Liver (tissue), 9 donors: ENCODE measurements around the gene CUBN. TPM values are rescaled to one million over a fixed set of nuclear protein-coding genes. Genes with fewer than 3 reads are reported as not detected.

Source experiments
- DNase-seq: peaks from one replicate; pipeline ENCODE4 v3.0.0-alpha.2; 2017; ENCODE audit warnings: low spot score
- H3K27ac ChIP-seq, 2 donors: one replicate each; pipeline ENCODE4 v1.7.0; 2013; ENCODE audit warnings: inconsistent platforms in 2 of 2, low read length in 2 of 2, control low read depth in 1 of 2, low read depth in 1 of 2, mild to moderate bottlenecking in 1 of 2
- H3K27me3 ChIP-seq, 4 donors: one replicate each; pipeline versions ENCODE4 v1.6.1 to v1.7.0; 2013; ENCODE audit warnings: low read length in 3 of 4, inconsistent platforms in 1 of 4, mild to moderate bottlenecking in 1 of 4, moderate library complexity in 1 of 4; ENCODE audit not compliant: control insufficient read depth in 4 of 4, insufficient read depth in 4 of 4
- H3K36me3 ChIP-seq, 4 donors: one replicate each; pipeline versions ENCODE4 v1.6.1 to v1.7.0; 2013; ENCODE audit warnings: low read length in 3 of 4, mild to moderate bottlenecking in 3 of 4, low read depth in 1 of 4, moderate library complexity in 1 of 4; ENCODE audit not compliant: control insufficient read depth in 4 of 4, insufficient read depth in 3 of 4
- H3K4me1 ChIP-seq, 4 donors: one replicate each; pipeline versions ENCODE4 v1.6.1 to v1.7.0; 2013; ENCODE audit warnings: low read length in 3 of 4, mild to moderate bottlenecking in 3 of 4, moderate library complexity in 1 of 4; ENCODE audit not compliant: control insufficient read depth in 4 of 4, insufficient read depth in 4 of 4
- H3K4me3 ChIP-seq, 3 donors: one replicate each; pipeline versions ENCODE4 v1.6.1 to v1.7.0; 2013; ENCODE audit warnings: low read length in 3 of 3, control low read depth in 1 of 3, low read depth in 1 of 3, mild to moderate bottlenecking in 1 of 3
- H3K9ac ChIP-seq, 2 donors: one replicate each; pipeline ENCODE4 v1.7.0; 2013; ENCODE audit warnings: low read length in 2 of 2, mild to moderate bottlenecking in 2 of 2, moderate library complexity in 2 of 2, control low read depth in 1 of 2, low read depth in 1 of 2
- H3K9me3 ChIP-seq, 4 donors: one replicate each; pipeline versions ENCODE4 v1.6.1 to v1.7.0; 2013; ENCODE audit warnings: low read length in 3 of 4; ENCODE audit not compliant: control insufficient read depth in 4 of 4
- CTCF ChIP-seq: fragments of 150-350 bp; IDR thresholded peaks from 2 replicates; pipeline ENCODE4 v1.5.1; 2017; ENCODE audit warnings: improper control_type of control experiment, low read depth, low read length; ENCODE audit not compliant: missing input control
- EGR1 ChIP-seq, 2 donors: IDR thresholded peaks; 2 replicates each; pipeline ENCODE4 v1.6.1; 2016 to 2018; ENCODE audit warnings: antibody characterized with exemption in 2 of 2, low read depth in 2 of 2
- FOXA2 ChIP-seq: IDR thresholded peaks from 2 replicates; pipeline ENCODE4 v1.6.1; 2016; ENCODE audit warnings: antibody characterized with exemption
- GABPA ChIP-seq, 2 donors: IDR thresholded peaks in 1 of 2; conservative IDR thresholded peaks in 1 of 2; 2 replicates each; pipeline ENCODE4 v1.6.1; 2016; ENCODE audit warnings: antibody characterized with exemption in 2 of 2, mild to moderate bottlenecking in 1 of 2, moderate library complexity in 1 of 2
- HNF4A ChIP-seq, 2 donors: conservative IDR thresholded peaks; 2 replicates each; pipeline ENCODE4 v1.6.1; 2016; ENCODE audit warnings: antibody characterized with exemption in 2 of 2, mild to moderate bottlenecking in 2 of 2
- HNF4G ChIP-seq: IDR thresholded peaks from 2 replicates; pipeline ENCODE4 v1.6.1; 2016; ENCODE audit warnings: antibody characterized with exemption
- JUND ChIP-seq, 2 donors: IDR thresholded peaks; 2 replicates each; pipeline ENCODE4 v1.6.1; 2016; ENCODE audit warnings: antibody characterized with exemption in 2 of 2
- MAX ChIP-seq: IDR thresholded peaks from 2 replicates; pipeline ENCODE4 v1.6.1; 2016; ENCODE audit warnings: antibody characterized with exemption
- NR2F2 ChIP-seq: IDR thresholded peaks from 2 replicates; pipeline ENCODE4 v1.6.1; 2016; ENCODE audit warnings: antibody characterized with exemption
- RAD21 ChIP-seq, 2 donors: IDR thresholded peaks; 2 replicates each; pipeline ENCODE4 v1.6.1; 2016; ENCODE audit warnings: antibody characterized with exemption in 2 of 2, mild to moderate bottlenecking in 2 of 2
- TAF1 ChIP-seq: conservative IDR thresholded peaks from 2 replicates; pipeline ENCODE4 v1.6.1; 2016; ENCODE audit warnings: antibody characterized with exemption, mild to moderate bottlenecking
- WGBS: extraction: QIAGEN DNeasy Blood & Tissue Kit; methylation state at CpG from one replicate; pipeline ENCODE4 v1.1.7; 2013; 5-methylcytosine and 5-hydroxymethylcytosine counted together
- polyA plus RNA-seq, 2 donors: library from polyadenylated mRNA; stranded (reverse) in 1 of 2; unstranded in 1 of 2; fragments of 200-250 nt in 1 of 2; fragments of >200 nt in 1 of 2; fragmentation: Nextera tagmentation in 1 of 2; extraction: Ambion mirVana in 1 of 2; gene quantifications; one replicate each; pipeline versions ENCODE4 v1.2.1 to v1.2.3, GENCODE V29; 2013 to 2015
- total RNA-seq, 2 donors: library from RNA; depleted of rRNA; stranded (reverse); fragments of >200 nt; gene quantifications; one replicate each; pipeline ENCODE4 v1.2.3, GENCODE V29; 2014
- TF ChIP-seq, protein P1 (sequence below): IDR thresholded peaks from 2 replicates; pipeline ENCODE4 v1.6.1; 2016; ENCODE audit warnings: antibody characterized with exemption
- donor health status: healthy.
- donor health status: healthy.
- donor health status: healthy.
- donor health status: healthy.
- donor health status: healthy.

The CUBN gene
- total and polyA plus RNA-seq, 4 donors: 0.01 to 0.67 (median 0.30) TPM

DNA sequence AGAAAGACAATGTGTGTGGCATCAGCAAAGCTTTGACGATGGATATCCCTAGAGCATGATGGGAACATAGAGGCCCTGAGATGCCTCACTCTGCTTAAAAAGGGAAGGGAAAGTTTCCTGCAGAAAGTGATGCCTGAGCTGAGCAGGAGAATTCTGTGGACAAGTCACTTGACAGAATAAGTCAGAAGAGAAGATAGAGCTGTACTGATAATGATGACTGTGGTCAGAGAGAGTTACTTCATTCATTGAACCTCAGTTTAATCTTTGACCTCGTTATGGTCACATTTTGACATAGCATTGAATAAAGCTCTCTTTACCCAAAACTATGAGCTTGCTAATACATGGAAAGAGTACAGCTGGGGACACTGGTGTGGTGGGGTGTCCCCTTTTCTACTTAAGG is 7.6 kb downstream of the CUBN start:
- Histone ChIP-seq H3K9me3 (no peaks in the 10 kb centered on the region), H3K4me1 (peaks cover 0 to 28% (median 20%) of the 10 kb centered on the region in 4 donors), H3K4me3 (no peak overlapping the region), H3K27me3 (no peaks in the 10 kb centered on the region), H3K27ac (no peak overlapping the region), H3K36me3 (no peaks in the 10 kb centered on the region), H3K9ac (no peak overlapping the region)
- whole genome bisulfite sequencing: 79% methylated on average over 2 of the region's 2 CpGs
- no peak for DNase-seq
- TF ChIP-seq CTCF (no peak), HNF4G (no peak), MAX (no peak), RAD21 (IDR thresholded peaks at IDR 0.05) (no peak), EGR1 (IDR thresholded peaks at IDR 0.05; ENCODE audit: low read depth in 2 of 2) (no peak), HNF4A (conservative IDR thresholded peaks at IDR 0.05) (no peak), TAF1 (no peak), JUND (IDR thresholded peaks at IDR 0.05) (no peak)

GRCh38 chr10:17120694-17121093 is 8.9 kb downstream of the CUBN start:
- H3K27ac ChIP-seq: no peak overlapping the region
- 34% methylated on average over 3 of the region's 3 CpGs for WGBS
- H3K4me3 ChIP-seq: no peak overlapping the region

More at GRCh38 chr10:17120694-17121093, 8.9 kb downstream of the CUBN start:
- no peak overlapping the region for H3K9ac ChIP-seq
- TF ChIP-seq GABPA (IDR thresholded peaks at IDR 0.05 in 1 of 2, conservative IDR thresholded peaks at IDR 0.05 in 1 of 2) (no peak), EGR1 (IDR thresholded peaks at IDR 0.05; ENCODE audit: low read depth in 2 of 2) (no peak), FOXA2 (no peak), NR2F2 (no peak), CTCF (no peak), HNF4A (conservative IDR thresholded peaks at IDR 0.05) (peak in 1 of 2 donors; percentile 5)
- TF ChIP-seq, protein P1, sequence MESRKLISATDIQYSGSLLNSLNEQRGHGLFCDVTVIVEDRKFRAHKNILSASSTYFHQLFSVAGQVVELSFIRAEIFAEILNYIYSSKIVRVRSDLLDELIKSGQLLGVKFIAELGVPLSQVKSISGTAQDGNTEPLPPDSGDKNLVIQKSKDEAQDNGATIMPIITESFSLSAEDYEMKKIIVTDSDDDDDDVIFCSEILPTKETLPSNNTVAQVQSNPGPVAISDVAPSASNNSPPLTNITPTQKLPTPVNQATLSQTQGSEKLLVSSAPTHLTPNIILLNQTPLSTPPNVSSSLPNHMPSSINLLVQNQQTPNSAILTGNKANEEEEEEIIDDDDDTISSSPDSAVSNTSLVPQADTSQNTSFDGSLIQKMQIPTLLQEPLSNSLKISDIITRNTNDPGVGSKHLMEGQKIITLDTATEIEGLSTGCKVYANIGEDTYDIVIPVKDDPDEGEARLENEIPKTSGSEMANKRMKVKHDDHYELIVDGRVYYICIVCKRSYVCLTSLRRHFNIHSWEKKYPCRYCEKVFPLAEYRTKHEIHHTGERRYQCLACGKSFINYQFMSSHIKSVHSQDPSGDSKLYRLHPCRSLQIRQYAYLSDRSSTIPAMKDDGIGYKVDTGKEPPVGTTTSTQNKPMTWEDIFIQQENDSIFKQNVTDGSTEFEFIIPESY: no peak
- DNase-seq: no peak
- H3K27me3 ChIP-seq: no peaks in the 10 kb centered on the region
- no peaks in the 10 kb centered on the region for H3K36me3 ChIP-seq
- no peaks in the 10 kb centered on the region for H3K9me3 ChIP-seq
- peaks cover 0 to 28% (median 20%) of the 10 kb centered on the region in 4 donors for H3K4me1 ChIP-seq
